Measurements from ENCODE around the gene TPGS2. TPM values are rescaled to one million over a fixed set of nuclear protein-coding genes. Genes with fewer than 3 reads are reported as not detected.

The TPGS2 gene
- total RNA-seq, 4 donors from 2014 or later = 80.2 to 161 (median 118) TPM

DNA sequence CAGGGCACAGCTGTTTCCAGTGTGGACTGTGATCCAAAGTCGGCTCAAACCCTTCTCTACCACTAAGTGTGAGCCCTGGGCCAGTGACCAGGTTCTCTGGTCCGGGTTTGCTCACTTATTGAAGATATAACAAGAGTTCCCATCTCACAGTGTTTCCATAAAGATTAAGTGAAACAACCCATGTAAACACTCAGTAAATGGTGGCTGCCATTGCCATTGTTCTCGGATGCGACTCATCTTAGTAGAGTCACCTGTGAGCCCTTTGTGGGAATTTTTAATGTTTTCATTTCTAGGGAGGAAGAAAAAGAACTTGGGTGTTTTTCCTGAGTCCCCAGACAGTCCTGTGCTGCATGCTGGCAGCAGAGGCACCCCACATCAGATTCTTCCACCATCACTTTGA, 53.4 kb downstream of the TPGS2 start:
- TF ChIP-seq CTCF (IDR thresholded peaks at IDR 0.05; ENCODE audit: low read depth) = no peak

DNA sequence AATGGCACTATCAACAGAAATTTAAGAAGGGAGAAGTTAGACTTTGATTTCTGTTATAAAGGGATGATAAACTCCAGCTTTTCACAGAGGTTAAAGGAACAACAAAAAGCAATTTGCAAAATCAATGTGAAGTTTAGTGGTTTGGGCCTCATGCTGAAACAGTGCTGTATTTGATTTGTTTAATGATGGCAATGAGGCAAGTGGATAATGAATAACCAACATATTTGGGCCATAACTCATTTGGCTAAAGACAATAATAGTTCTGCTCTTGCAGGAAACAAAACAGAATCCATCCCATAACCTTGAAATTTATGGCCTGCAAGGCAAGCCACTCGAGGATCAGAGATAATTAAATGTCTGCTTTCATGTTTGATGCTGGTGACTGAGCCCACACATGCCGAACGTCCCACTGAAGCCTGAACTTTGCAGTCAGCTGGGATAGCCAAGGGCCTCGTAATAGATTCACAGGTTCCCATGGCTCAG, 56.5 kb downstream of the TPGS2 start:
- TF ChIP-seq CTCF (IDR thresholded peaks at IDR 0.05; ENCODE audit: low read depth) = no peak

DNA sequence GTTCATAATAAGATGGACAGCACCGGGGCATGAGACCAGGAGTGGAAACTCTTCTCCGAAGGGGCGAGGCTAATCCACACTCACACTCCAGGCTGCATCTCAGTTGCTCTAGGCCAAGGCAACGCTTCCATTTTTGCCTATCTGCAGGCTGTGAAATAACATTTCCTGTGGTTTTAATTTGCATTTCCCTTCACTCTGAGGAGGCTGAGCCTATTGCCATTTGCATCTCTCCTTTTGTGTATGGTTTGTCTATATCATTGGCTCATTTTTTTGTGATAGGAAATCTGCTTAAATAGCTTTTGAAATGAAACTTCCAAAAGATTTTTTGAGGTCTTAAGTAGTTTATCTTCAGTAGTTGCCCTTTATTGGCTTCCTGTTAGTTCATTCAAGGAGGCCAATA, 57.6 kb downstream of the TPGS2 start:
- TF ChIP-seq CTCF (IDR thresholded peaks at IDR 0.05; ENCODE audit: low read depth) = no peak

DNA sequence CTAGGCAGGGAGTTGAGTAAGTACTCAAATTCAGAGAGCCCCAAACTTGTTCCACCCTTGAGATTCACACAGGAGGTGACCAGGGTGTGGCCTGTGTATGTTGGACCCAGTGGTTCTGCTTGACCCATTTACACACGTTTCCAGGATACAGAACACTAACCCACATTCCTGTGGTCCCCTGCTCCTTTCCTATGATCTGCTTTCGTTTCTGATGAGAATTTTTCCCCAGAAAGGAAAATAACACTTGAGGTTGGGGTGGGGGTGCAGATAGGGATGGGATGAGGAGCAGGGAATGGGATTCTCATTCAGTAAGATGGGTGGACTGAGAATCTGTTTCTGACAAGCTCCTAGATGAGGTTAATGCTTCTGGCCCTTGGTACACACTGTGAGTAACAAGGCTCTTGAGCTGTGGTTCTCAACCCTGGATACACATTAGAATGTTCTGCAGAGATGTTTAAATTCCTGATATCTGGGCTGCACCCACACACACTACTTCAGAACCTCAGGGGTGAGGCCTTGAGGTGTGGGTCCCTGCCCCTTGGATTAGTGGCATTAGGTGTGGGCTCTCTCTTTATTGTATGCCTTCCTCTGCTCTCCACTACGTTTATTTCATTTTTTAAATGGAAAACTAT, 58.4 kb downstream of the TPGS2 start:
- no peak for TF ChIP-seq CTCF (IDR thresholded peaks at IDR 0.05; ENCODE audit: low read depth)

DNA sequence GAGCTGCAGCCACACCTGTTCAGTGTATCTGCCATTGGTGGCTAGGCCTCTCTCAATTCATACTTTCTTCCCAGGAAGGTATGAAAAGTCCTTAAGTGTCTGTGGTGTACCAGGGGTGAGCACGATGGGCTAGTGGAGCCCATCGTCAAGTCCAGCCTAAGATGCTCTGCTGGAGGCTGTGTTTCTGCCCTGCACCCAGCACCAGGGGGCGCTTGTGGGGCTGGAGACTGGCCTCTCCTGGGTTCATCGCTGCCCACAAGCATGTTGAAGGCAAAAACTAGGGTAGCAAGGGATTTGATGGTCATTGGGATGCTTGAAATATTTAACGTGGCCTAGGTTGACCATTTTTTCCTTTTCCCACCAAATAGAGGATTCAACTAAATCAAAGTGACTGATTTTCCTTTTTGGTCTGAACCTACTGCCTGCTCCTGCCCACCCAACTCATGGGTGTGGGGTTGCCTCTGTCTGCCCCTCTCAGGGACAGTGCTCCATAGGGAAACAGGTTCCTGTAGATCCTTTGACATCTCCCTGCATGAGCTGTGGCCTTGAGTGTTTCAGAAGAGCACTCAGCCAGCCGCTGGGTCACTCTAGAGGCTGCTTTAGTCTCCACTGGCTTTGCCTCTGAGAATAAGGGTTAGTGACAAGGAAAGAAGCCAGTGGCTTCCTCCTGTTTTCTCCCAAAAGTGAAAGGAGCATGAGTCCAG, 59.0 kb downstream of the TPGS2 start:
- TF ChIP-seq CTCF (IDR thresholded peaks at IDR 0.05; ENCODE audit: low read depth) = no peak

GRCh38 chr18:36769172-36769571, 59.6 kb downstream of the TPGS2 start:
- TF ChIP-seq CTCF (IDR thresholded peaks at IDR 0.05; ENCODE audit: low read depth) = no peak

DNA sequence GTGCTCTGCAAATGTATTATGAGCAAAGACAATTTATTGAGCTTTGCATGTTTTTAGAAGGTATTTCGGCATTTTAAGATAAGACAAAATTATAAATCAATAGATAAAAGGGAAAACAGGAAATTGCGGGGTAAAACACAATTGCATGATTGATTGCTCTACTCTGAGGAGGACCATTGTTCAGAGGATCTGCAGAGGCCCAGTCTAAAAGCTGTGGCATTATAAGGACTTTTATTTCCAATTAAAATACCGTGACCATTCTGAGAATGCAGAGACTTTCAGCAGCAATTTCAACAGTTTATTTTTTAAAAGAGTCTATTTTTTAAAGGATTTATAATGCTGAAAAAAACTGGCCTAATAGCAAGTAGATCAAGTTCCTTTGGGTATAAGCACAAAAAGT, 62.0 kb downstream of the TPGS2 start:
- TF ChIP-seq CTCF (IDR thresholded peaks at IDR 0.05; ENCODE audit: low read depth) = no peak
